HFFc6 (cell line): ENCODE measurements around the gene CACNA2D1. TPM values are rescaled to one million over a fixed set of nuclear protein-coding genes. Genes with fewer than 3 reads are reported as not detected.

Experiments
- DNase-seq: peaks from one replicate; pipeline ENCODE4 v3.0.0-alpha.2; 2018
- H3K27ac Mint-ChIP-seq: 2 replicates; pipeline ENCODE4 v1.8.0; 2020; ENCODE audit warnings: mild to moderate bottlenecking, mixed read lengths
- H3K27me3 Mint-ChIP-seq: 2 replicates; pipeline ENCODE4 v1.8.0; 2021; ENCODE audit warnings: mild to moderate bottlenecking, moderate library complexity, mixed read lengths; ENCODE audit not compliant: insufficient read depth
- H3K36me3 Mint-ChIP-seq: 2 replicates; pipeline ENCODE4 v1.8.0; 2021; ENCODE audit warnings: low read depth, mixed read lengths
- H3K4me1 Mint-ChIP-seq: 2 replicates; pipeline ENCODE4 v1.8.0; 2020; ENCODE audit warnings: low read depth, mixed read lengths
- H3K4me3 Mint-ChIP-seq: 2 replicates; pipeline ENCODE4 v1.8.0; 2020; ENCODE audit warnings: mild to moderate bottlenecking, moderate library complexity, mixed read lengths
- H3K9me3 Mint-ChIP-seq: 2 replicates; pipeline ENCODE4 v1.8.0; 2020; ENCODE audit warnings: mild to moderate bottlenecking, mixed read lengths
- total RNA-seq, 6 experiments: library from RNA; stranded (reverse); fragmentation: NEBNext Ultra II Directional; extraction: Animal tissue kit (Norgen Biotek cat#: 25700); gene quantifications; 2 replicates in 1 of 6; 3 replicates in 5 of 6; pipeline ENCODE4 v1.2.3, GENCODE V29; 2021
- TF ChIP-seq, protein P1 (sequence below): fragments of 200-600 bp; sonication (generic); IDR thresholded peaks from 2 replicates; pipeline ENCODE4 v1.5.0; 2021; ENCODE audit warnings: antibody characterized with exemption, mild to moderate bottlenecking

Gene CACNA2D1
- total RNA-seq, 6 experiments from 2014 or later: 34.9 to 43.6 (median 36.8) TPM

DNA sequence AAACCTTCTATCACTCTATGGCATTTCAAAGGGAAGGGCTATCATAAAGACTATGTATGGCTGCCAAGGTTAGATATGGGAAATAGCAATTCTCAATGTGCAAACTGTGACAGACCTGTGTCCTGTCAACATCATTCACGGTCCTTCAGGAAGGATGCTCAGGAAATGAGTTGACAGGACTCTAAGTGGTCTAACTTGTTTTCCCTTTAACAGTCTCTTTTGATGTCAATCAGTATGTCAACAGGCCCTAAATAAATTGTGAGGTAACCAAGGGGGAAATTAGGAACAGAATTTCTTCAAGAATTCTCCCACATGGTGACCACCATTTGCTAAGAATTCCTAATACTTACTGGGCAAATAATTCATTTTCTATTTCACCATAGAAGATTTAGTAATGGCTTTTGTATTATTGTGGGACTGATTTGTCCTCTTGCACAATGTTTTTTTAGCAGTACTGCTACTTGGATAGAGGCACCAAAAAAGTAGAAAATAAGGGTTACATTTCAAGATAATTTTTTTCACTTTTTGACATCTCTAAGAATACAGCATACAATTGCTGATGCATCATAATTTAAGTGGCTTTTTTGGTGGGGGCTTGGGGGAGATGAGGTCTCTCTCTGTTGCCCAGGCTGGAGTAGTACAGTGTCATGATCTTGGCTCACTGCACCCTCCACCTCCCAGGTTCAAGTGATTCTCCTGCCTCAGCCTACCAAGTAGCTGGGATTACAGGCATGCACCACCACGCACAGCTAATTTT lies 275.8 kb downstream of the CACNA2D1 start:
- TF ChIP-seq, protein P1, sequence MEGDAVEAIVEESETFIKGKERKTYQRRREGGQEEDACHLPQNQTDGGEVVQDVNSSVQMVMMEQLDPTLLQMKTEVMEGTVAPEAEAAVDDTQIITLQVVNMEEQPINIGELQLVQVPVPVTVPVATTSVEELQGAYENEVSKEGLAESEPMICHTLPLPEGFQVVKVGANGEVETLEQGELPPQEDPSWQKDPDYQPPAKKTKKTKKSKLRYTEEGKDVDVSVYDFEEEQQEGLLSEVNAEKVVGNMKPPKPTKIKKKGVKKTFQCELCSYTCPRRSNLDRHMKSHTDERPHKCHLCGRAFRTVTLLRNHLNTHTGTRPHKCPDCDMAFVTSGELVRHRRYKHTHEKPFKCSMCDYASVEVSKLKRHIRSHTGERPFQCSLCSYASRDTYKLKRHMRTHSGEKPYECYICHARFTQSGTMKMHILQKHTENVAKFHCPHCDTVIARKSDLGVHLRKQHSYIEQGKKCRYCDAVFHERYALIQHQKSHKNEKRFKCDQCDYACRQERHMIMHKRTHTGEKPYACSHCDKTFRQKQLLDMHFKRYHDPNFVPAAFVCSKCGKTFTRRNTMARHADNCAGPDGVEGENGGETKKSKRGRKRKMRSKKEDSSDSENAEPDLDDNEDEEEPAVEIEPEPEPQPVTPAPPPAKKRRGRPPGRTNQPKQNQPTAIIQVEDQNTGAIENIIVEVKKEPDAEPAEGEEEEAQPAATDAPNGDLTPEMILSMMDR: no peak
- Mint-ChIP-seq H3K36me3 (no peaks in the 10 kb centered on the region), H3K4me1 (peaks cover 18% of the 10 kb centered on the region), H3K4me3 (no peak overlapping the region), H3K27ac (no peak overlapping the region), H3K27me3 (no peaks in the 10 kb centered on the region), H3K9me3 (no peaks in the 10 kb centered on the region)
- DNase-seq: no peak

DNA sequence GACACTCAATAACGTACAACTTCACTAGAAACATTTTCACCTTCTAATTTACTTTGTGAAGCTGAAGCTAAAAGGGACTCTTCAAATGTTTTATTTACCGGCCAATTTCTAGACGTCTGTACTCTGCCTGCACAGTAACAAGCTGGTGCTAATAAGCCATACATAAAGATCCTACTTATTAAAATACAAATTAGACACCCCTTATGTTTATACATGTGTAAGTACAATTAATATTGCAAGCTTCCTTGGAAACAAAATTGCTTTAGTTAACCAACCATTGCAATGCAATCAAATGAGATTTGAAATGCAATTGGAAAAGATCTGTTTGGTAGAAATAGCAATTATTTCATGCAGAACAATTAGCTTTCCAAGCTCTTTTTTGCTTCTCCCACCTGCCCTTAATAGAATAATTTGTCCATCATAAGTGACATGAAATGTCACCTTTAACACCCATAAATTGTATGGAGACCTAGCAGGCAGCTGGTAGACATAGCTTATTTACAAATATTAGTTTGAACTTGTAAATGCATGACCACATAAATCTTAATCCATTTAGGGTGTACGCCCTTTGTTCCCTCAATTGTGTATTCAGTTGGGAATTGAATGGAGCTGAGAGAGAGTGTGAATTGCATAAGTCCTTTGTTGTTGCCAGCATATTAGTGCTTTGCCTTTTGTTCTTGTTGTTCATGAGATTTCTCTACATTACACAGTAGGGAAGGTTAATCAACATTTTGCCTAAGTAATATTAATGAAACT lies 277.1 kb downstream of the CACNA2D1 start:
- TF ChIP-seq, protein P1: no peak
- DNase-seq: no peak
- no peaks in the 10 kb centered on the region for H3K9me3 Mint-ChIP-seq
- no peaks in the 10 kb centered on the region for H3K36me3 Mint-ChIP-seq
- no peaks in the 10 kb centered on the region for H3K27me3 Mint-ChIP-seq
- H3K4me3 Mint-ChIP-seq: no peak overlapping the region
- peaks cover 27% of the 10 kb centered on the region for H3K4me1 Mint-ChIP-seq
- no peak overlapping the region for H3K27ac Mint-ChIP-seq

DNA sequence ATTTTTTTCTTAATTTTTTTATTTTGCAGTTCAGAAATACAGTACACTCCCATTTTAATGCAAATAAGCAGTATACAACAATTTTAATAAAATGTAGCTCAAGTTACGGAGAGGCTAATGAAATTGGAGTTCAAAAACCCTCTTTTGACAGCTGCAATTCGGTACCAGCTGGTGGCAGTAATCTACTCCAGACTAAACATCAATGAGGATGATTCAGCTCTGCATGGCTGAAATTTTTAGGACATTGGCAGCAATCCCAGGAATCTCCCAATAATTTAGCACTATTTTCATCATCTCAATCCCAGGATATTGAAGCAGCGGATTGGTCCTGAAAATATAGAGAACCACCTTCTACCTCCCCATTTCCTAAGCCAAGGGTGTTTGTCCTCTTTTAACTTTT lies 278.8 kb downstream of the CACNA2D1 start:
- TF ChIP-seq, protein P1: peak; percentile 72
- Mint-ChIP-seq H3K27me3 (no peaks in the 10 kb centered on the region), H3K27ac (no peak overlapping the region), H3K36me3 (no peaks in the 10 kb centered on the region), H3K9me3 (no peaks in the 10 kb centered on the region), H3K4me1 (peaks cover 26% of the 10 kb centered on the region), H3K4me3 (no peak overlapping the region)
- DNase-seq: peak; percentile 63

DNA sequence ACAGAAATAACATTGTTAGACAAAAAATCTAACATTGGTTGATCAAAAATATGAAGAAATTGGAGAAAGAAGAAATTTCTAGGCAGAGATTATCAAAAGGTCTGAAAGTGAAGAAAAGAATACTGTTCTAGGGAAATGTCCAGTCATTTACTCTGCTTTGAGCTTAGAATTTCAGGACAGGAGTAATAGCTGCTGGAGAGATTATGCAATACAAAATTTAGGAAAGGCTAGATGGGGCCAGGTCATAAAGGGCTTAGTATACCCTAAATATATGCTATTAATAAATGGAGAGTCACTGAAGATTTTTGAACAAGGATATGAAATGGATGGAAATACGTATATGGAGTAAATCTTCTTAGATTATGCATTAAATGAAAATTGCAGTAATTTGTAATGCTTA lies 279.2 kb downstream of the CACNA2D1 start:
- Mint-ChIP-seq H3K4me3 (no peak overlapping the region), H3K4me1 (peaks cover 22% of the 10 kb centered on the region), H3K36me3 (no peaks in the 10 kb centered on the region), H3K9me3 (no peaks in the 10 kb centered on the region), H3K27me3 (no peaks in the 10 kb centered on the region), H3K27ac (no peak overlapping the region)
- DNase-seq: no peak
- TF ChIP-seq, protein P1: no peak

DNA sequence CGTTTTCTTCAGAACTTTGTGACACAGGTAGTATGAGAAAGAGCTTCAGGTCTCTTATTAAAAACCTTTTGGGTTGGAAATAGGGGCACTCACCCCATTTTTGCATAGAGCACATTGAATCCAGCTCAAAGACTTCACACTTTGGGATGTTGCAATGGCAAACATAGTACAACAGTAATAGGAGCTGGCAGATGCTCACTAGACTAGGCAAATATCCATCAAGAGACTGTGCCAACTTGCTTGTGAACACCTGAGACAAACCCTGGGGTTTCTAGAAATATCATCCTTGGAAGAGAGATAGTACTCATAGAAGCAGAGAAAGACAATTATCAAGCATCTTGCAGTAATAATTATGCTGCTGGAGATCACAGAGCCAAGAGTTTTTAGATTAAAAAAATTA lies 280.0 kb downstream of the CACNA2D1 start:
- H3K36me3 Mint-ChIP-seq: no peaks in the 10 kb centered on the region
- TF ChIP-seq, protein P1: no peak
- no peak overlapping the region for H3K4me3 Mint-ChIP-seq
- no peaks in the 10 kb centered on the region for H3K27me3 Mint-ChIP-seq
- peaks cover 22% of the 10 kb centered on the region for H3K4me1 Mint-ChIP-seq
- H3K9me3 Mint-ChIP-seq: no peaks in the 10 kb centered on the region
- no peak for DNase-seq
- no peak overlapping the region for H3K27ac Mint-ChIP-seq
